Activated T-cell treated with anti-CD3 and anti-CD28 coated beads for 48 hours (primary cell): ENCODE data around the gene ALG12.
A peak's percentile ranks its signal among the peaks of the same experiment; 100 is the strongest.

Experiments used
- DNase-seq: peaks from one replicate; pipeline ENCODE4 v3.0.0-alpha.2; 2020; ENCODE audit warnings: low read depth

Gene ALG12

GRCh38 chr22:49945042-49945794 is 27.0 kb upstream of the ALG12 start:
- peak; percentile 49 for DNase-seq

GRCh38 chr22:49944399-49944891 is 26.2 kb upstream of the ALG12 start:
- no peak for DNase-seq

GRCh38 chr22:49943771-49944398 is 25.6 kb upstream of the ALG12 start:
- DNase-seq = no peak

GRCh38 chr22:49943405-49943765 is 25.1 kb upstream of the ALG12 start:
- DNase-seq = no peak

- no peak for DNase-seq
Observed at GRCh38 chr22:49942565-49943404, 24.5 kb upstream of the ALG12 start.

GRCh38 chr22:49941507-49942316 is 23.5 kb upstream of the ALG12 start:
- DNase-seq = no peak

- DNase-seq = no peak
Observed at GRCh38 chr22:49938565-49939136, 20.4 kb upstream of the ALG12 start.

- DNase-seq = no peak
Observed at GRCh38 chr22:49937758-49938564, 19.7 kb upstream of the ALG12 start.

GRCh38 chr22:49936973-49937757 is 18.9 kb upstream of the ALG12 start:
- no peak for DNase-seq

GRCh38 chr22:49936018-49936972 is 18.1 kb upstream of the ALG12 start:
- peak; percentile 98 for DNase-seq

GRCh38 chr22:49935561-49935960 is 17.3 kb upstream of the ALG12 start:
- DNase-seq = no peak

- DNase-seq = peak; percentile 89
Observed at GRCh38 chr22:49934891-49935557, 16.8 kb upstream of the ALG12 start.

- no peak for DNase-seq
Observed at GRCh38 chr22:49934160-49934890, 16.1 kb upstream of the ALG12 start.

GRCh38 chr22:49933236-49934159 is 15.3 kb upstream of the ALG12 start:
- DNase-seq = no peak

- DNase-seq = peak; percentile 43
Observed at GRCh38 chr22:49930596-49931412, 12.6 kb upstream of the ALG12 start.
